ENCODE results near the gene SNX8. TPM values are rescaled to one million over a fixed set of nuclear protein-coding genes. Genes with fewer than 3 reads are reported as not detected.

The SNX8 gene
- total and polyA plus RNA-seq, 2 donors (not counting 3 experiments of a cell fraction or from before 2014, with no cell fraction given) = 24.5 to 50.3 TPM

GRCh38 chr7:2241580-2242540 is 72.4 kb downstream of the SNX8 start, which contains the start of the genes MRM2 and NUDT1:
Gene MRM2, minus strand, starts transcription at chr7:2242205. Its CDS starts 36 bp downstream, at chr7:2242169.
Gene NUDT1, plus strand, starts transcription at chr7:2242226. Its CDS starts 2,349 bp downstream, at chr7:2244575.
- H3K36me3 ChIP-seq (ENCODE audit: control insufficient read depth in 2 of 2, extremely low read depth in 1 of 2, insufficient read depth in 2 of 2, low read length in 2 of 2) = peaks cover 3 to 16% of the 10 kb centered on the region in 2 experiments
- no peaks in the 10 kb centered on the region for H4K20me1 ChIP-seq (replicated peaks; ENCODE audit: control insufficient read depth, extremely low read depth, insufficient read depth, low read length)
- intact Hi-C loops (cut with micrococcal nuclease) = loop anchor here (1.0 kb wide), 1 partner anchor 10 kb away; the partner anchor contains the start of gene MAD1L1
- H3K79me2 ChIP-seq (ENCODE audit: control insufficient read depth, insufficient read depth, low read length) = peaks cover 15% of the 10 kb centered on the region
- peak within 1 kb of the TSS; percentile 77 for H2AFZ ChIP-seq (ENCODE audit: low read depth, low read length)
- H3K4me1 ChIP-seq (ENCODE audit: control insufficient read depth, extremely low read depth, insufficient read depth, low read length) = peaks cover 6% of the 10 kb centered on the region
- peak within 1 kb of the TSS; percentile 19 for H3K27ac ChIP-seq (ENCODE audit: insufficient read depth, low read depth, low read length)
- TF ChIP-seq GATA2 (IDR thresholded peaks at IDR 0.05; ENCODE audit: insufficient read depth, insufficient read length, low read depth, low read length) = no peak
- no peak for TF ChIP-seq JUN (IDR thresholded peaks at IDR 0.05; ENCODE audit: borderline replicate concordance, insufficient read depth, insufficient read length, low read depth)
- TF ChIP-seq, protein P1, sequence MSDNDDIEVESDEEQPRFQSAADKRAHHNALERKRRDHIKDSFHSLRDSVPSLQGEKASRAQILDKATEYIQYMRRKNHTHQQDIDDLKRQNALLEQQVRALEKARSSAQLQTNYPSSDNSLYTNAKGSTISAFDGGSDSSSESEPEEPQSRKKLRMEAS (IDR thresholded peaks at IDR 0.05; ENCODE audit: insufficient read depth, insufficient read length) = no peak
- peak; percentile 79 for TF ChIP-seq POLR2A (IDR thresholded peaks at IDR 0.05; ENCODE audit: low read depth, low read length)
- TF ChIP-seq, protein P2, sequence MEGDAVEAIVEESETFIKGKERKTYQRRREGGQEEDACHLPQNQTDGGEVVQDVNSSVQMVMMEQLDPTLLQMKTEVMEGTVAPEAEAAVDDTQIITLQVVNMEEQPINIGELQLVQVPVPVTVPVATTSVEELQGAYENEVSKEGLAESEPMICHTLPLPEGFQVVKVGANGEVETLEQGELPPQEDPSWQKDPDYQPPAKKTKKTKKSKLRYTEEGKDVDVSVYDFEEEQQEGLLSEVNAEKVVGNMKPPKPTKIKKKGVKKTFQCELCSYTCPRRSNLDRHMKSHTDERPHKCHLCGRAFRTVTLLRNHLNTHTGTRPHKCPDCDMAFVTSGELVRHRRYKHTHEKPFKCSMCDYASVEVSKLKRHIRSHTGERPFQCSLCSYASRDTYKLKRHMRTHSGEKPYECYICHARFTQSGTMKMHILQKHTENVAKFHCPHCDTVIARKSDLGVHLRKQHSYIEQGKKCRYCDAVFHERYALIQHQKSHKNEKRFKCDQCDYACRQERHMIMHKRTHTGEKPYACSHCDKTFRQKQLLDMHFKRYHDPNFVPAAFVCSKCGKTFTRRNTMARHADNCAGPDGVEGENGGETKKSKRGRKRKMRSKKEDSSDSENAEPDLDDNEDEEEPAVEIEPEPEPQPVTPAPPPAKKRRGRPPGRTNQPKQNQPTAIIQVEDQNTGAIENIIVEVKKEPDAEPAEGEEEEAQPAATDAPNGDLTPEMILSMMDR (IDR thresholded peaks at IDR 0.05; ENCODE audit: extremely low read depth in 1 of 2, insufficient read depth in 1 of 2, low read depth in 1 of 2, low read length in 2 of 2) = no peak
- TF ChIP-seq FOS (IDR thresholded peaks at IDR 0.05; ENCODE audit: borderline replicate concordance, insufficient read depth, low read length) = no peak
- TF ChIP-seq POLR2AphosphoS5 (IDR thresholded peaks at IDR 0.05; ENCODE audit: insufficient read depth, low read depth, low read length) = peak; percentile 97
- no peak for TF ChIP-seq MYC (IDR thresholded peaks at IDR 0.05; ENCODE audit: low read depth, low read length)
- no peak for TF ChIP-seq EZH2 (IDR thresholded peaks at IDR 0.05; ENCODE audit: borderline replicate concordance, low read depth, low read length, severe bottlenecking)
- no TSS peak for BruUV-seq (replicated peaks)
- dilution Hi-C loops (cut with MboI; ENCODE audit: extremely low pct_ligation_motif_present, low sequenced_read_pairs) = no loop called here
- H3K9me1 ChIP-seq (replicated peaks; ENCODE audit: control insufficient read depth, extremely low read depth, insufficient read depth, low read length) = no peaks in the 10 kb centered on the region
- DNase-seq (ENCODE audit: low read depth, low spot score) (peak; percentile 65), FAIRE-seq (peak; percentile 60)
- peak within 1 kb of the TSS; percentile 61 to 99 (median 67) for H3K4me3 ChIP-seq (replicated peaks in 1 of 3; ENCODE audit: insufficient read depth in 1 of 3, low read depth in 1 of 3, low read length in 3 of 3)
- ChIA-PET POLR2A (interaction anchor here (0.6 to 1.1 kb wide), 3 partner anchors 10 to 112 kb away, joined by 3 to 9 read pairs (median 4); partner anchors contain the start of gene EIF3B), CTCF (interaction anchor here (0.6 to 1.9 kb wide), 6 partner anchors 9 to 661 kb away, joined by 3 to 11 read pairs (median 4); partner anchors contain the start of gene MAD1L1)
- peak within 1 kb of the TSS; percentile 61 for H3K9ac ChIP-seq (replicated peaks; ENCODE audit: extremely low read depth, insufficient read depth, low read length)
- H3K4me2 ChIP-seq (ENCODE audit: insufficient read depth, low read length) = peak within 1 kb of the TSS; percentile 75
- H3K9me3 ChIP-seq (replicated peaks; ENCODE audit: control insufficient read depth, insufficient read depth, low read length) = no peaks in the 10 kb centered on the region
- H3K27me3 ChIP-seq (ENCODE audit: control insufficient read depth in 2 of 2, insufficient read depth in 2 of 2, low read length in 2 of 2) = no peaks in the 10 kb centered on the region

All from endothelial cell of umbilical vein (primary cell).